K562 (cell line): ENCODE results near the gene RAB21. TPM values are rescaled to one million over a fixed set of nuclear protein-coding genes. Genes with fewer than 3 reads are reported as not detected.
A peak's percentile ranks its signal among the peaks of the same experiment; 100 is the strongest.

Experiments
- BRD4 ChIP-seq: fragments of 200-600 bp; sonication (generic); IDR thresholded peaks from 2 replicates; pipeline ENCODE4 v1.6.1; 2017; ENCODE audit warnings: inconsistent platforms
- CREB1 ChIP-seq, 2 experiments: sonication (generic) in 1 of 2; formaldehyde crosslinking in 1 of 2; IDR thresholded peaks; 2 replicates each; pipeline versions ENCODE4 v1.6.1 to v1.8.0; 2012 to 2022; ENCODE audit warnings: inconsistent platforms in 1 of 2, mild to moderate bottlenecking in 1 of 2, missing genetic modification reagents in 1 of 2, moderate library complexity in 1 of 2
- FUS ChIP-seq: fragments of 200-400 bp; formaldehyde crosslinking; optimal IDR thresholded peaks from 2 replicates; pipeline ENCODE3; 2017; ENCODE audit warnings: low read depth, low read length
- GABPA ChIP-seq: fragments of 200-800 bp; sonication (Bioruptor generic); conservative IDR thresholded peaks from 2 replicates; pipeline ENCODE4 v1.6.1; 2016; ENCODE audit warnings: low read depth, missing genetic modification characterization, missing compliant biosample characterization
- GTF2A2 ChIP-seq: IDR thresholded peaks from 2 replicates; pipeline ENCODE4 v1.6.1; 2016; ENCODE audit warnings: mild to moderate bottlenecking, missing genetic modification characterization, missing compliant biosample characterization
- HNRNPLL ChIP-seq: fragments of 200-400 bp; formaldehyde crosslinking; IDR thresholded peaks from 2 replicates; pipeline ENCODE4 v1.6.1; 2017; ENCODE audit warnings: low read length, low read depth, mild to moderate bottlenecking; ENCODE audit not compliant: poor library complexity, severe bottlenecking
- LCOR ChIP-seq: sonication (generic); formaldehyde crosslinking; IDR thresholded peaks from 2 replicates; pipeline ENCODE4 v1.8.0; 2022; ENCODE audit warnings: mild to moderate bottlenecking, missing genetic modification reagents
- MCM5 ChIP-seq: fragments of 450-650 bp; IDR thresholded peaks from 2 replicates; pipeline ENCODE4 v1.6.1; 2016; ENCODE audit warnings: low read depth
- MECOM ChIP-seq: fragments of 250-450 bp; sonication (Bioruptor Pico); IDR thresholded peaks from 2 replicates; pipeline ENCODE4 v1.8.0; 2022; ENCODE audit warnings: inconsistent platforms
- MEF2D ChIP-seq: conservative IDR thresholded peaks from 2 replicates; pipeline ENCODE4 v1.6.1; 2016; ENCODE audit warnings: low read depth, missing genetic modification characterization, missing compliant biosample characterization
- MYBL2 ChIP-seq, 2 experiments: fragments of 450-650 bp in 1 of 2; sonication (generic) in 1 of 2; formaldehyde crosslinking in 1 of 2; IDR thresholded peaks; 2 replicates each; pipeline versions ENCODE4 v1.6.1 to v1.8.1; 2017 to 2022; ENCODE audit warnings: borderline replicate concordance in 1 of 2, inconsistent platforms in 1 of 2, low read depth in 1 of 2, mild to moderate bottlenecking in 1 of 2, missing genetic modification reagents in 1 of 2, moderate library complexity in 1 of 2
- NFE2L1 ChIP-seq: fragments of 450-650 bp; IDR thresholded peaks from 2 replicates; pipeline ENCODE4 v1.6.1; 2016; ENCODE audit warnings: missing genetic modification characterization, low read depth, mild to moderate bottlenecking, missing compliant biosample characterization, moderate library complexity, borderline replicate concordance
- PCBP2 ChIP-seq: fragments of 200-400 bp; formaldehyde crosslinking; IDR thresholded peaks from 2 replicates; pipeline ENCODE4 v1.6.1; 2018; ENCODE audit warnings: low read length, low read depth, mild to moderate bottlenecking, moderate library complexity; ENCODE audit not compliant: poor library complexity, severe bottlenecking
- PML ChIP-seq: IDR thresholded peaks from 2 replicates; pipeline ENCODE4 v1.6.1; 2012; ENCODE audit warnings: low read length, inconsistent platforms
- PTBP1 ChIP-seq: fragments of 200-400 bp; formaldehyde crosslinking; IDR thresholded peaks from 2 replicates; pipeline ENCODE4 v1.6.1; 2017; ENCODE audit warnings: low read depth, low read length
- SMARCB1 ChIP-seq: IDR thresholded peaks from 2 replicates; pipeline ENCODE4 v1.6.1; 2011; ENCODE audit warnings: improper control_type of control experiment, low read depth; ENCODE audit not compliant: insufficient read length
- SRF ChIP-seq, 2 experiments: fragments of 250-450, 450-650 bp in 1 of 2; sonication (Bioruptor Pico) in 1 of 2; sonication (generic) in 1 of 2; formaldehyde crosslinking; IDR thresholded peaks; 2 replicates each; pipeline versions ENCODE4 v1.5.0 to v1.5.1; 2020 to 2022; ENCODE audit warnings: mild to moderate bottlenecking in 1 of 2, missing genetic modification reagents in 1 of 2
- SRSF9 ChIP-seq: fragments of 200-400 bp; formaldehyde crosslinking; IDR thresholded peaks from 2 replicates; pipeline ENCODE4 v1.6.1; 2017; ENCODE audit warnings: low read depth, low read length, borderline replicate concordance
- TAF1 ChIP-seq: IDR thresholded peaks from 2 replicates; pipeline ENCODE4 v1.6.1; 2011; ENCODE audit warnings: mild to moderate bottlenecking, low read length, moderate library complexity; ENCODE audit not compliant: insufficient read depth, control insufficient read depth, severe bottlenecking; ENCODE audit errors: extremely low read depth
- TGIF2 ChIP-seq: sonication (generic); formaldehyde crosslinking; IDR thresholded peaks from 2 replicates; pipeline ENCODE4 v1.8.1; 2022; ENCODE audit warnings: mild to moderate bottlenecking, missing genetic modification reagents, moderate library complexity
- YY1 ChIP-seq, 3 experiments: IDR thresholded peaks; 2 replicates each; pipeline ENCODE4 v1.6.1; 2011; ENCODE audit warnings: low read length in 2 of 3, mild to moderate bottlenecking in 2 of 3, moderate library complexity in 2 of 3, borderline replicate concordance in 1 of 3, control low read depth in 1 of 3, low read depth in 1 of 3; ENCODE audit not compliant: insufficient read depth in 3 of 3, insufficient replicate concordance in 2 of 3, control insufficient read depth in 1 of 3, insufficient read length in 1 of 3; ENCODE audit errors: extremely low read depth in 1 of 3
- ZFP36 ChIP-seq: fragments of 150-350 bp; IDR thresholded peaks from 2 replicates; pipeline ENCODE4 v1.6.1; 2018; ENCODE audit warnings: low read length, low read depth; ENCODE audit not compliant: partially characterized antibody
- ZFX ChIP-seq: sonication (generic); formaldehyde crosslinking; IDR thresholded peaks from 2 replicates; pipeline ENCODE4 v1.8.0; 2022; ENCODE audit warnings: mild to moderate bottlenecking, missing genetic modification reagents, moderate library complexity
- ZNF644 ChIP-seq: fragments of 200-800 bp; sonication (Bioruptor generic); IDR thresholded peaks from 2 replicates; pipeline ENCODE4 v1.6.1; 2016; ENCODE audit warnings: low read depth, missing genetic modification characterization, missing compliant biosample characterization
- ZNF717 ChIP-seq: fragments of 250-450 bp; sonication (Bioruptor Pico); IDR thresholded peaks from 2 replicates; pipeline ENCODE4 v1.5.0; 2021
- ZNF79 ChIP-seq: fragments of 250-450 bp; sonication (Bioruptor Pico); IDR thresholded peaks from 2 replicates; pipeline ENCODE4 v1.4.0; 2020; ENCODE audit warnings: low read depth, mild to moderate bottlenecking, moderate library complexity
- polyA plus RNA-seq, 8 experiments: library from polyadenylated mRNA; depleted of rRNA in 4 of 8; stranded (reverse) in 5 of 8; unstranded in 3 of 8; fragments of >200 nt; fragmentation: Nextera tagmentation in 2 of 8; fragmentation: Illumina TruSeq in 1 of 8; extraction: Ambion mirVana in 2 of 8; extraction: Trizol in 1 of 8; gene quantifications; 2 replicates each; pipeline versions ENCODE4 v1.2.1 to v1.2.3, GENCODE V29; 2011 to 2014; ENCODE audit warnings: inconsistent platforms in 1 of 8, missing spikeins in 1 of 8
- total RNA-seq, 7 experiments: library from RNA; depleted of rRNA in 6 of 7; stranded (reverse); fragments of >200 nt in 6 of 7; fragmentation: Illumina TruSeq in 2 of 7; extraction: Trizol in 2 of 7; gene quantifications; 2 replicates each; pipeline versions ENCODE4 v1.2.1 to v1.2.3, GENCODE V29; 2011 to 2021; ENCODE audit warnings: low replicate concordance in 1 of 7
- TF ChIP-seq, protein P1 (sequence below): fragments of 250-450 bp; sonication (Bioruptor Pico); IDR thresholded peaks from 2 replicates; pipeline ENCODE4 v1.8.0; 2021; ENCODE audit warnings: borderline replicate concordance, mild to moderate bottlenecking, moderate library complexity; ENCODE audit not compliant: poor library complexity, severe bottlenecking
- TF ChIP-seq, protein P2 (sequence below): fragments of 200-800 bp; sonication (Bioruptor generic); IDR thresholded peaks from 2 replicates; pipeline ENCODE4 v1.6.1; 2017; ENCODE audit warnings: missing genetic modification characterization, missing compliant biosample characterization

Gene RAB21
- total and polyA plus RNA-seq, 9 of the 15 experiments (the other 6 are each of a cell fraction or from before 2014, with no cell fraction given) = 5.3 to 45.6 (median 19.6) TPM

DNA sequence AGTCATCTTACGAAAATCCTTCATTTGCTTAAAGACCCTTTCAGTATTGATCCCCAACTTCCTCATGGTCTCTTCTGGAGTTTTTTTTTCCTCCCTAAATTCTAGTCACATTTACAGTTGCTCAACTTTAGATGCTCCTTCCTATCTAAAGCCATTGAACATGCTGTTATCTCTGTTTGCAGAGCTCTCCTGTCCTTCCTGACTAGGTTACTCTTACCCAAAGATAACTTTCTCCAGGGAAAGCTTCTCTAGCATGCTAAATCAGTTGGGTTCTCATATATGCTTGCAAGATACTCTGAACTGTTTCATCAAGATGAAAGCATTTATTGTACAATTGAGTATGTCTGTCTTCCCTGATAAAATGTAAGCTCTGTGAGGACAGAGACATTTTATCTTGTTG is 1.8 kb upstream of the RAB21 start (continued):
- TF ChIP-seq YY1 (IDR thresholded peaks at IDR 0.05; ENCODE audit: borderline replicate concordance in 1 of 3, control insufficient read depth in 1 of 3, extremely low read depth in 1 of 3, insufficient read depth in 3 of 3, insufficient read length in 1 of 3, insufficient replicate concordance in 2 of 3, low read depth in 1 of 3, low read length in 2 of 3) (no peak), MECOM (CRISPR knock-in tag) (peak; percentile 70), GTF2A2 (tag) (no peak), SRSF9 (no peak), ZNF644 (tag) (no peak), PTBP1 (no peak), ZFP36 (no peak), FUS (no peak), PCBP2 (no peak), SMARCB1 (no peak), MCM5 (no peak), NFE2L1 (tag) (no peak), MEF2D (tag) (no peak), CREB1 (IDR thresholded peaks at IDR 0.05) (peak; percentile 46; the same call in 1 of the 2 replicates), CREB1 (CRISPR knock-in tag; IDR thresholded peaks at IDR 0.05) (no peak), ZFX (CRISPR knock-in tag) (no peak), PML (peak; percentile 90), SRF (CRISPR knock-in tag; IDR thresholded peaks at IDR 0.05) (no peak), LCOR (peak; percentile 66; the same call in 1 of the 2 replicates), BRD4 (no peak), TGIF2 (CRISPR knock-in tag) (no peak), GABPA (tag) (no peak), ZNF79 (CRISPR knock-in tag) (no peak), ZNF717 (no peak), HNRNPLL (no peak), MYBL2 (IDR thresholded peaks at IDR 0.05; ENCODE audit: low read depth) (no peak), MYBL2 (CRISPR knock-in tag; IDR thresholded peaks at IDR 0.05; ENCODE audit: borderline replicate concordance) (no peak), TAF1 (no peak)
- TF ChIP-seq, protein P1, sequence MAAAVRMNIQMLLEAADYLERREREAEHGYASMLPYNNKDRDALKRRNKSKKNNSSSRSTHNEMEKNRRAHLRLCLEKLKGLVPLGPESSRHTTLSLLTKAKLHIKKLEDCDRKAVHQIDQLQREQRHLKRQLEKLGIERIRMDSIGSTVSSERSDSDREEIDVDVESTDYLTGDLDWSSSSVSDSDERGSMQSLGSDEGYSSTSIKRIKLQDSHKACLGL (CRISPR knock-in tag) = no peak
- TF ChIP-seq, protein P2, sequence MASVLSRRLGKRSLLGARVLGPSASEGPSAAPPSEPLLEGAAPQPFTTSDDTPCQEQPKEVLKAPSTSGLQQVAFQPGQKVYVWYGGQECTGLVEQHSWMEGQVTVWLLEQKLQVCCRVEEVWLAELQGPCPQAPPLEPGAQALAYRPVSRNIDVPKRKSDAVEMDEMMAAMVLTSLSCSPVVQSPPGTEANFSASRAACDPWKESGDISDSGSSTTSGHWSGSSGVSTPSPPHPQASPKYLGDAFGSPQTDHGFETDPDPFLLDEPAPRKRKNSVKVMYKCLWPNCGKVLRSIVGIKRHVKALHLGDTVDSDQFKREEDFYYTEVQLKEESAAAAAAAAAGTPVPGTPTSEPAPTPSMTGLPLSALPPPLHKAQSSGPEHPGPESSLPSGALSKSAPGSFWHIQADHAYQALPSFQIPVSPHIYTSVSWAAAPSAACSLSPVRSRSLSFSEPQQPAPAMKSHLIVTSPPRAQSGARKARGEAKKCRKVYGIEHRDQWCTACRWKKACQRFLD = no peak
